C4-2B (cell line): ENCODE data around the gene SREBF1.

Experiments used
- H3K27ac ChIP-seq: fragments of 450-650 bp; 2 replicates; pipeline ENCODE4 v1.5.1; 2017
- CTCF ChIP-seq: fragments of 450-650 bp; conservative IDR thresholded peaks from 2 replicates; pipeline ENCODE4 v1.5.1; 2017; ENCODE audit warnings: mild to moderate bottlenecking
- ZFX ChIP-seq: fragments of 450-650 bp; IDR thresholded peaks from 2 replicates; pipeline ENCODE4 v1.6.1; 2017

The SREBF1 gene

GRCh38 chr17:17806035-17806434, 30.8 kb downstream of the SREBF1 start:
- no peak overlapping the region for H3K27ac ChIP-seq
- no peak for TF ChIP-seq ZFX
- TF ChIP-seq CTCF: no peak

- no peak for TF ChIP-seq ZFX
- no peak for TF ChIP-seq CTCF
- no peak overlapping the region for H3K27ac ChIP-seq
Measured at GRCh38 chr17:17805575-17805974, 31.2 kb downstream of the SREBF1 start.

GRCh38 chr17:17804007-17804406, 32.8 kb downstream of the SREBF1 start:
- no peak overlapping the region for H3K27ac ChIP-seq
- TF ChIP-seq ZFX (no peak), CTCF (no peak)

- no peak for TF ChIP-seq ZFX
- TF ChIP-seq CTCF: no peak
- H3K27ac ChIP-seq: no peak overlapping the region
Measured at GRCh38 chr17:17801800-17802481, 34.8 kb downstream of the SREBF1 start.

GRCh38 chr17:17800504-17801021, 36.2 kb downstream of the SREBF1 start:
- TF ChIP-seq CTCF (no peak), ZFX (no peak)
- no peak overlapping the region for H3K27ac ChIP-seq

GRCh38 chr17:17798573-17799255, 38.1 kb downstream of the SREBF1 start:
- no peak for TF ChIP-seq CTCF
- TF ChIP-seq ZFX: no peak
- H3K27ac ChIP-seq: no peak overlapping the region

- no peak overlapping the region for H3K27ac ChIP-seq
- TF ChIP-seq ZFX: no peak
- no peak for TF ChIP-seq CTCF
Measured at GRCh38 chr17:17798010-17798556, 38.7 kb downstream of the SREBF1 start.
